Mesothelial cell of epicardium (in vitro differentiated cells): ENCODE results near the gene MYLK4. TPM values are rescaled to one million over a fixed set of nuclear protein-coding genes. Genes with fewer than 3 reads are reported as not detected.
A peak's percentile ranks its signal among the peaks of the same experiment; 100 is the strongest.

Experiments used
- DNase-seq, 2 experiments: peaks; one replicate each; pipeline ENCODE4 v3.0.0; 2021; ENCODE audit warnings: low spot score in 2 of 2; ENCODE audit not compliant: unreplicated experiment in 2 of 2
- H3K27ac Mint-ChIP-seq: 2 replicates; pipeline ENCODE4 v1.8.0; 2021; ENCODE audit warnings: mixed read lengths
- H3K27me3 Mint-ChIP-seq: 2 replicates; pipeline ENCODE4 v1.8.0; 2021; ENCODE audit warnings: low read depth, mixed read lengths
- H3K36me3 Mint-ChIP-seq: 2 replicates; pipeline ENCODE4 v1.8.0; 2021; ENCODE audit warnings: mixed read lengths
- H3K4me1 Mint-ChIP-seq: 2 replicates; pipeline ENCODE4 v1.8.0; 2021; ENCODE audit warnings: mixed read lengths
- H3K4me3 Mint-ChIP-seq: 2 replicates; pipeline ENCODE4 v1.8.0; 2021; ENCODE audit warnings: mild to moderate bottlenecking, moderate library complexity, mixed read lengths
- H3K9me3 Mint-ChIP-seq: 2 replicates; pipeline ENCODE4 v1.8.0; 2021; ENCODE audit warnings: mixed read lengths
- total RNA-seq: library from RNA; stranded (reverse); gene quantifications from 3 replicates; pipeline ENCODE4 v1.2.1, GENCODE V29; 2021
- TF ChIP-seq, protein P1 (sequence below): fragments of 200-600 bp; sonication (generic); IDR thresholded peaks from one replicate; pipeline ENCODE4 v1.5.0; 2021; ENCODE audit warnings: antibody characterized with exemption; ENCODE audit not compliant: unreplicated experiment

MYLK4 gene
- 0.86 to 0.97 TPM (median 0.89 TPM) in 3 replicates for total RNA-seq

- TF ChIP-seq, protein P1, sequence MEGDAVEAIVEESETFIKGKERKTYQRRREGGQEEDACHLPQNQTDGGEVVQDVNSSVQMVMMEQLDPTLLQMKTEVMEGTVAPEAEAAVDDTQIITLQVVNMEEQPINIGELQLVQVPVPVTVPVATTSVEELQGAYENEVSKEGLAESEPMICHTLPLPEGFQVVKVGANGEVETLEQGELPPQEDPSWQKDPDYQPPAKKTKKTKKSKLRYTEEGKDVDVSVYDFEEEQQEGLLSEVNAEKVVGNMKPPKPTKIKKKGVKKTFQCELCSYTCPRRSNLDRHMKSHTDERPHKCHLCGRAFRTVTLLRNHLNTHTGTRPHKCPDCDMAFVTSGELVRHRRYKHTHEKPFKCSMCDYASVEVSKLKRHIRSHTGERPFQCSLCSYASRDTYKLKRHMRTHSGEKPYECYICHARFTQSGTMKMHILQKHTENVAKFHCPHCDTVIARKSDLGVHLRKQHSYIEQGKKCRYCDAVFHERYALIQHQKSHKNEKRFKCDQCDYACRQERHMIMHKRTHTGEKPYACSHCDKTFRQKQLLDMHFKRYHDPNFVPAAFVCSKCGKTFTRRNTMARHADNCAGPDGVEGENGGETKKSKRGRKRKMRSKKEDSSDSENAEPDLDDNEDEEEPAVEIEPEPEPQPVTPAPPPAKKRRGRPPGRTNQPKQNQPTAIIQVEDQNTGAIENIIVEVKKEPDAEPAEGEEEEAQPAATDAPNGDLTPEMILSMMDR: no peak
- H3K9me3 Mint-ChIP-seq: no peaks in the 10 kb centered on the region
- no peak within 1 kb of the TSS for H3K27ac Mint-ChIP-seq
- no peak within 1 kb of the TSS for H3K4me3 Mint-ChIP-seq
- peaks cover 36% of the 10 kb centered on the region for H3K4me1 Mint-ChIP-seq
- no peak for DNase-seq
- no peaks in the 10 kb centered on the region for H3K36me3 Mint-ChIP-seq
- peaks cover 11% of the 10 kb centered on the region for H3K27me3 Mint-ChIP-seq
Measured at GRCh38 chr6:2750832-2751231, at the start of gene MYLK4. MYLK4 (minus strand) TSS chr6:2750922; CDS start chr6:2749294, 1,628 bp downstream.

- H3K9me3 Mint-ChIP-seq: no peaks in the 10 kb centered on the region
- H3K4me1 Mint-ChIP-seq: peaks cover 28% of the 10 kb centered on the region
- no peak overlapping the region for H3K4me3 Mint-ChIP-seq
- no peaks in the 10 kb centered on the region for H3K27me3 Mint-ChIP-seq
- TF ChIP-seq, protein P1: no peak
- H3K27ac Mint-ChIP-seq: no peak overlapping the region
- no peak for DNase-seq
- H3K36me3 Mint-ChIP-seq: peaks cover 3% of the 10 kb centered on the region
Measured at GRCh38 chr6:2799936-2800527, 49.3 kb upstream of the MYLK4 start.

DNA sequence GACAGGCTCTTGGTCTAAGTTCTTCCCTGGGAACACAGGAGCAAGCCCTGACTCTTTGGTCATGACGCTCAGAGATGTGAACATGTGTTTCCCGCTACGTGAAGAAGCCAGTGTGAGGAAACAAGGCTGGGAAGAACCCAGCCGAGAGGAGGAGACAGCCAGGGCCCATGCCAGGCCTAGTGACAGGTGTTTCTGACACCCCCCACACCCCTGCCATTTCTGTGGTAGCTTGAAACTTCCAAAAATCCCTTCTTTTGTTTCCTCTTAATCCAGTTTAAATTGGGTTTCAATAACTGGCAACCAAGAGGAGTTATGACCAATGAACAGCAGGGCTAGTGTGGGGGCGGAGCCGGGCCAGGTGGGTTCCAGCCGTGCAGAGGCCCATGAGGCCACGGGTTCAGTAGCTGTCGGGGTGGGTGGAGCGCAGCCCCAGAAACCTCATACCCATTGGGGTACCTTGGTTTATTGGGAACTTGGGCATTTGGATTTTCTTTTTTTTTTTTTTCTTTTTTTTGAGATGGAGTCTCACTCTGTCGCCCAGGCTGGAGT lies 47.9 kb upstream of the MYLK4 start:
- no peaks in the 10 kb centered on the region for H3K9me3 Mint-ChIP-seq
- H3K4me3 Mint-ChIP-seq: no peak overlapping the region
- TF ChIP-seq, protein P1: no peak

GRCh38 chr6:2797564-2798031 lies 46.9 kb upstream of the MYLK4 start:
- H3K36me3 Mint-ChIP-seq: peaks cover 3% of the 10 kb centered on the region
- no peaks in the 10 kb centered on the region for H3K9me3 Mint-ChIP-seq
- H3K27me3 Mint-ChIP-seq: no peaks in the 10 kb centered on the region
- peak overlapping the region; percentile 92 for H3K27ac Mint-ChIP-seq
- TF ChIP-seq, protein P1: no peak
- no peak overlapping the region for H3K4me3 Mint-ChIP-seq
- DNase-seq: no peak
- H3K4me1 Mint-ChIP-seq: peaks cover 28% of the 10 kb centered on the region

More for the DNA sequence above, 47.9 kb upstream of the MYLK4 start:
- H3K4me1 Mint-ChIP-seq: peaks cover 28% of the 10 kb centered on the region
- H3K36me3 Mint-ChIP-seq: peaks cover 3% of the 10 kb centered on the region
- peak overlapping the region; percentile 84 for H3K27ac Mint-ChIP-seq
- no peak for DNase-seq
- no peaks in the 10 kb centered on the region for H3K27me3 Mint-ChIP-seq

DNA sequence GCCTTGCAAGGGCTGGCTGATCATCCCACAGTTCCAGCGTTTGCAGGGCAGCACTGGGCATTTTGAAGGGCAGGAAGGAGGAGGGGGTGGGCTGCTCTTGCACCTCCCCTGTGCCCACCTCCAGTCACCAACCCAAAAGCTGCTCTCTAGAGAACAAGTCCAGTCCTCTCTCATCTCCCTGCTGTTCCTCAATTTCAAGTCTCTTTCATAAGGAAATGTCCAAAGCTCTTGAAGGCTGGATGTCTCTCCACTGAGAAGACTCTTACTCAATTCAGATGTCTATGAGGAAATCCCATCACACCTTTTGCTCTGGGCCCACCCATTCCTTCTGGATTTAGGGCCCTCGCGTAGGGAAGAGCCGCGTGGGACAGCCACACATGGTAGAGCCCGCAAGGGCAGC lies 46.1 kb upstream of the MYLK4 start:
- Mint-ChIP-seq H3K4me1 (peaks cover 28% of the 10 kb centered on the region), H3K9me3 (no peaks in the 10 kb centered on the region), H3K27ac (peak overlapping the region; percentile 92), H3K27me3 (no peaks in the 10 kb centered on the region), H3K36me3 (peaks cover 3% of the 10 kb centered on the region), H3K4me3 (no peak overlapping the region)
- DNase-seq: no peak
- TF ChIP-seq, protein P1: no peak
